Right ventricle myocardium inferior (tissue), 1 donor: ENCODE results near the gene BATF3. TPM values are rescaled to one million over a fixed set of nuclear protein-coding genes. Genes with fewer than 3 reads are reported as not detected.
"Not testable (repeated sequence)": the region's sequence is repeated elsewhere in the genome, so short reads cannot be mapped to it uniquely, and the experiment has no call there.

Experiments
- ATAC-seq: fragments of 200-7000 bp; cut with Tn5 transposase; one replicate; pipeline ENCODE4 v1.9.1; 2020; ENCODE audit warnings: mild to moderate bottlenecking, moderate library complexity
- DNase-seq: peaks from one replicate; pipeline ENCODE4 v3.0.0; 2021; ENCODE audit errors: missing footprints
- intact Hi-C: fragments of 100-400 bp; cut with DNase I; formaldehyde crosslinking; loops from one replicate; pipeline ENCODE4 v1.11.0; 2022
- total RNA-seq: library from RNA; stranded (reverse); fragmentation: NEBNext Ultra II Directional; extraction: Animal tissue kit (Norgen Biotek cat#: 25700); gene quantifications from one replicate; pipeline ENCODE4 v1.2.1, GENCODE V29; 2021
- donor health status: DM: no; HTN: yes; CAD: no; lungs with severe emphysema.

The BATF3 gene
- total RNA-seq, 1 donor from 2014 or later = 1.2 TPM

DNA sequence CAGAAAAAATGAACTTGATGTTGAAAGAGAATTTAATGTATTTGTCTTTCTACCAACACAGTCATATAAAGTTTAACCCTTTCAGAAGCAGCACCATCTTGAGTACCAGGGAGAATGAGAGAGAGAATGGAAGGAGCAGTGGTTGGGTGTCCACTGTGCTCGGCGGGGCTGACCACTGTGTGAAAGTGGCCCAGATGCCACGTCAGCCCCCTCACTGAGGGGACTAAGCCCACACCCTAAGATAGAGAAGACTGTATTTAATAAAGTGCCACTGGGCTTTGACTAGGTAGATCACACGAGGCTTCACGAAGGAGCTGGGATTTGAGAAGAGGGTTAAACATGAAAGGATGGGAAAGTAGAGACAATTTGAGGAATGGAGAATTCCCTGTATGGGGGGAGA is 31.2 kb downstream of the BATF3 start:
- ATAC-seq = no peak
- DNase-seq = no peak
- intact Hi-C loops = loop anchor here (5.0 kb wide), 3 partner anchors 61 to 114 kb away; partner anchors contain the start of gene ATF3

- peak; percentile 45 for ATAC-seq
- no peak for DNase-seq
- intact Hi-C loops = loop anchor here (5.0 kb wide), 3 partner anchors 60 to 115 kb away; partner anchors contain the start of gene ATF3
Observed at GRCh38 chr1:212667223-212668139, 32.2 kb downstream of the BATF3 start.

DNA sequence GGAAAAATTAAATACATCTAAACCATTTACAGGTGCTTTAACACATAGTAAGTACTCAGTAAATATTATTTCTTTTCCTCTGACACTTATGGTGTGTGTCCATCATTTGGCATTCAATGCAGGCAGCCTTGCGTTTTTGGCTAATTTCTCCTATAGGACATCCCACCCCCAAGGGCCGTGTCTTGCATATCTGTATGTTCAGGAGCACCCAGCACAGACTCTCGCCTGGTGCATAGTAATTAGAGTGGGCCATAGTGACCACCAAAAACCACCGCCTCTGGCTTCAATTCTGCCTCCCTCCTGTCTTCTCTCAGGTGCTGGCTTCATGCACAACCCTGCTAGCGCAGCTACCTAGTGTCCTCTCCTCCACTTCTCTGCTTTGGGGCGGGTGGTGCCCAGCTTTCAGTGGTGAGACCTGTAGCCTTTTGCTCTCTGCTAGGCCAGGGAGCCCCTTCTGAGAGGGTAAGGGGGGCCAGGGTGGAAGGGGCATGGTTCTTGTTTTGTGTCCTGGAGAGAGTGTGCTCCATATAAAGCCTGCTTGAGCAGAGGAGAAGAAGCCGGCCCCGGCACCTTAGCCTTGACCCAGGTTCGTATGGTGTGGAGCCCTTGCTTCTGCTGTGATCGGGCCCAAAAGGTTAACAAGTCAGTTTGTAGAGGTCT is 33.4 kb downstream of the BATF3 start:
- DNase-seq (no peak), ATAC-seq (no peak)
- intact Hi-C loops = loop anchor here (5.0 kb wide), 3 partner anchors 59 to 116 kb away; partner anchors contain the start of gene ATF3

DNA sequence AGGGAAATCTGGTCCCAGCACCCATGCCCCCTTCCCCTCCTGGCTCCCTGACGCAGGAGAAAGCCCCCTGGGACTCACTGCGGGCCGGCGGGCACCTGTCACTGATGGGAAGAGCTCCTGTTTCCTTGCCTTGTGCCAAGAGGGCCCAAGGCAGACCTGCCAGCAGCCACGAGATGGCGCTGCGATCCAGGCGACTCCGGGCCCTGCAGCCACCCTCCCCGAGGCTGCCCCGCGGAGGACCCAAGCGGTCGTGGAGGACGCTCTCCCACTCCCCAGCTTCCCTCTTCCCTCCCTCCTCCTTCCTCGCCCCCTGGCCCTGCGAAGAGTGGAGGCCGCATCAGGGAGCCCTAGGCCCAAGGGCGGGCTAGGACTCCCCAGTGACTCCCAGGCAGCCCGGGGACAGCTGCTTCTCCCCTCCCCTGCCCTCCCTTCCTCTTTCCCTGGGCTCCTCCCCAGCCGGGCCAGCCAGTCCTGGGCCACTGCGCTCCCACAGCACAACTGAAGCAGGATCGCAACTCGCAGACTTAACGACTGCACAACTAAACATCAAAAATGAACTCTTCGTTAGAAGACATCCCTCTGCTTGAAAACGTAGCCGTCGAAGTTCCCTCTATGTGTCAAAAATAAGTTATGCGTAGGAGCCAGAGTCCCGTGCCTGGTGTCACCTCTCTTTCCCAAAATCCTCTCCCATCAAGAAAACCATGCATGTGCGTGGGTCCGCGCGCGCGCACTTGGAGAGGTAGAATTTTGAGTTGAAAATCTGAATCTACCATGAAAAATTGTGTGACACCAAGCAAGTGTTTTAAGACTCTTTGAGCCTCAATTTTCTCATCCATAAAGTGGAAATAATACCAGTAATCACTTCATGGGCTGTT is 34.2 kb downstream of the BATF3 start:
- intact Hi-C loops = loop anchor here (2.0 to 5.0 kb wide), 4 partner anchors 58 to 329 kb away; partner anchors contain the start of gene ATF3
- peak; percentile 93 for DNase-seq
- ATAC-seq = peak; percentile 98

DNA sequence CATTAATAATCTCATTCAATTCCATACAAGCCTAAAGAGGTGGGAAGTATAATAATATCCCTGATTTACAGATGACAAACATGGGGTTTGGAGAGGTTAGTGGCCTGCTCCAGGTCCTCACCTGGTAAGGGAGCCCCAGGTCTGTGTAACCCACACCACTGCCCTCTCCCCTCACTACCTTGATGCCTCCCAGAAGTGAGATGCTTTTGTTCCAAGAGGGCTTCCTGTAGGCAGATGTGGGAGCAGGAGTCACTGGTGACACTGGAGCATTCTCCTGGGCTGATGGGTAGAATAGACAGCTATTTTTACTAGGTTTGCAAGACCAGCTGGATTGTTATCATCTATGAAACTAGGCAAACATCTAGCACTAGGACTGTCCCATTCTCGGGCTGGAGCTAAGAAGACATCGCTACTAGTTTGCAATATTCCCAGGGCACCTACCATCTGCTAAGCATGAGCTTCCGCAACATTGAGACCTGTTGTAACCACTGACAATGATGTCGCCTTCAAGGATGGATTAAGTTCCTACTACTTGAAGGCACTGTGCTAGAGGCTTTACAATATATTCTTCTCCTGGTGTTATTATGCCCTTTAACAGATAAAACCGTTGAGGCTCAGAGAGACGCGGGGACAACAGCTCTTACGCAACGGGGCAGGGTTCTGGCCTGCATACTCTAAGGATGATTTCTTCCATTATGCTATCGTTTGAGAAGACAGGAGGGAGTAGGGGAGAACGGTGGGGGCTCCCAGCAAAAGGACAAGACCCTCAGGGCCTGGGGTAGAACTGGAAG is 35.0 kb downstream of the BATF3 start:
- DNase-seq (no peak), ATAC-seq (no peak)
- intact Hi-C loops = loop anchor here (2.0 to 5.0 kb wide), 4 partner anchors 57 to 330 kb away; partner anchors contain the start of gene ATF3

DNA sequence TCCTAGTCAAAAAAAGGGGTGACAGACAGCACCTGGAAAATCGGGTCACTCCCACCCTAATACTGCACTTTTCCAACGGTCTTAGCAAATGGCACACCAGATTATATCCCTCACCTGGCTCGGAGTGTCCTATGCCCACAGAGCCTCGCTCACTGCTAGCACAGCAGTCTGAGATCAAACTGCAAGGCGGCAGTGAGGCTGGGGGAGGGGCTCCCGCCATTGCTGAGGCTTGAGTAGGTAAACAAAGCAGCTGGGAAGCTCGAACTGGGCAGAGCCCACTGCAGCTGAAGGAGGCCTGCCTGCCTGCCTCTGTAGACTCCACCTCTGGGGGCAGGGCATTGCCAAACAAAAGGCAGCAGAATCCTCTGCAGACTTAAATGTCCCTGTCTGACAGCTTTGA is 41.4 kb downstream of the BATF3 start:
- ATAC-seq, DNase-seq, intact Hi-C loops: not testable (repeated sequence)

DNA sequence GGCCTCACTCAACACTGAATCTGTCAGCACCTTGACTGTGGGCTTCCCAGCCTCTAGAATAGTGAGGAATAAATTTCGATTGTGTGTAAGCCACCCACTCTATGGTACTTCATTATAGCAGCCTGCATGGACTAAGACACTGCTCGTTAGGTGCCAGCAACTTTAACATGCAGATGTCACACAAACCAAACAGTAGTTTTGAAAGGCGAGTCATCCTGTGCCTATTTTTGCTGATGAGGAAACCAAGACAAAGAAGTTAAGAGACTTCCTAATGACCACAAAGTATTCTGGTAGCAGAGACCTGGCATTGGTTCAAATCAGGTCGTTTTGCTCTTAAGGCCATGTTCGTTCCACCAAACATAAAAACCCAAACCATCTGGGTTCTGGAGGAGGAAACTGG is 42.9 kb downstream of the BATF3 start:
- ATAC-seq (no peak), DNase-seq (no peak)
- intact Hi-C loops = no loop called here

DNA sequence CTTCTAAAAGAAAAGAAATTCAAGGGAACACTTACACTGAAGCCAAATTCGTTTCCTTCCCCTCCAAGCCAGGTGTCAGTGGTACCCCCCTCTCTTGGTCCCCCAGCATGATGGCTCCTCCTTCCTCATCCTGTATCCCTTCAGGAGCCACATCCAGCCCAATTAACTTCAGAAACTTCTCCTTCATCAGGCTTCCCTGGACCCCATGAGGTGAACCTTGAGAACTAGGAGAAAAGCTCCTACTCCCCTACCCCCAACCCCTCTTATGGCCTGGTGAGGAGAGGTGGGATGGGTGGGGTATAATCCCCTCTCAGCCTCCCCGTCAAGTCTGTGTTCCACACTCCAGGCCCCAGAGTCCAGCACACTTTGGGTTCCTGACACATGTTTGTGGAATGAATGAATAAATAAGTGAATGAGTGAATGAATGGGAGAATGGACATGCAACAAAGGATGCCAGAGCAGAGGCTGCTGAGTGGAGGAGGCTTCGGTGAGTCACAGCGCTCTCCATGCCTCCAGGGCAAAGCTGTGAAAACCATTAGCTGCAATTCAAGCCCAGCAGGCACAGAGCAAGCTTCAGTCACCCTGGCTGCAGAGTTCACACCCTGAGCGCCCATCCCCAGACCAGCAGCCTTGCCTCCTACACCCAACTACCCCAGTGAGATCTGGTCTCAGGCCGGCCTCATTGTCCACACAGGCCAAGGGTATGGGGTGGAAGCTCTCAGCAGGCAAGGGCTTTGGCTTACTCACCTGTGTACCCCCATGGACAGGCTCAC is 43.8 kb downstream of the BATF3 start:
- intact Hi-C loops = no loop called here
- ATAC-seq = no peak
- no peak for DNase-seq

DNA sequence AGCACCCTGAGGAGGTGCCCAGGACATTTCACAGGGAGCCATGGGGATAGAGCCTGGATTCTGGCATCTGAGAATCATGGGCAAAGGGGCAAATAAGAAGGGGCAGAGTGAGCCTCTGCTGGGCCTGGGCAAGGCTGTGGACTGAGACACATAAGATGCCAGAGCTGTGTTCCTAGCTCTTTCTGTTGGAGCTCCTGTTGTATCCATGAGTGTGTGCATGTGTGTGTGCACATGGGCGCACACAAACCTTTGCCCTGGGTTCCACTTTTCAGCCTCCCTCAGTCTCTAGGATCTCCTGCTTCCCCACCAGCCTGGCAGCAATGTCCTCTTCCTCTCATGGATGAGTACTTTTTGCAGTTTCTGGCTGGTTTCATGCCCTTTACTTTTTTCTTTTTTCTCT is 47.0 kb downstream of the BATF3 start:
- no peak for DNase-seq
- no peak for ATAC-seq
- intact Hi-C loops = no loop called here

DNA sequence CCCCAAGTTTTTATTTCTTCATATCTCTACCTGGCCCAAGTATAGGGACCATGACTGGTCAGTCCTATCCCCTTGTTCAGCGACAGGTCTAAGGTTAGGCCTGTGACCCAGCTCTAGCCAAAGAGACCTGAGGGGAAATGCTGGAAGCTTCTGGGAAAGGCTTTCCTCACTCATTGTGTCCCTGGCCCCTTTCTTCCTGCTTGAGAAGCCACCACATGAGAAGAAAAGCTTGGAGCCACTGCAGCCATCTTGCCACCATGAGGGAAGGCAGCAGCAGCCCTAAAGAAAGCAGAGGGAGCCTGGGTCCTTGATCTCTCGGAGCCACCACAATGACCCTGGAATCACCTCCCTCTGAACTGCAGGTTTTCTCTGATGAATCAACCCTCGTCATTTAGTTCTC is 47.7 kb downstream of the BATF3 start:
- DNase-seq = no peak
- intact Hi-C loops = no loop called here
- ATAC-seq = no peak

- intact Hi-C loops = no loop called here
- no peak for DNase-seq
- no peak for ATAC-seq
Observed at GRCh38 chr1:212651521-212651920, 48.1 kb downstream of the BATF3 start.

DNA sequence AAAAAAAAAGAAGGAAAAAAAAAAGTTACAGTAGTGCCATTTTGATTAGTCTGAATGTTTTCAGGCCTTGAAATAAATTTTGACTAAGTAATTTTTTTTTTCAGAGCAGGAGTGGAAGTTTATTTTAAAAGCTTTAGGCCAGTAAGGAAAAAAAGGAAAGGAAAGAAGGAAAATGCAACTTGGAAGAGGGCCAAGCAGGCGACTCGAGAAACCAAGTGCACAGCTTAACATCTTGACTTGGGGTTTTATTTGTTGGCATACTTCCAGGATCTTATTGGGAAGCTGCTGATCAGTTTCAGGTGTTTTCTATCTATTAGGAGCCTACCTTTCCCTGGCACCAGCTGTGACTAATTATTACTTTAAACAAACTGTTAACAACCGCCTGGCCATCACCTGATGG is 49.4 kb downstream of the BATF3 start:
- DNase-seq (no peak), ATAC-seq (no peak)
- intact Hi-C loops = no loop called here

DNA sequence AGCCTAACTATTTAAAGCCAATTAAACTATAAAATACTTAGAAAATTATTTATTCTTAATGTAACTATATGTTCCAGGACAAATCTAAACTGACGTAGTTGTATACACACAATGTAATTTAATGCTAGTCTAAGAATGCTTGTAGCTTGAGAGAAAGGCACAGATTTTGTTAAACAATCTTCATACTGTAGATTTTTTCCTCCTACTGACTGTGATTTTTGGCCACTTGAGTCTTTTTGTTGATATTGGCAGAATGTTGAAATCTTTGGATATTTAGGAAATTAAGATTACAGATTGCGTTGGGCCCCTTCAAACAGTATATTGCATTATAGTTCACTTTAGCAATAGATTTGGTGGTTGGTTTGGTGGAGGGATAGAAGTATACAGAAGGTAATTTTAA is 50.6 kb downstream of the BATF3 start:
- ATAC-seq (no peak), DNase-seq (no peak)
- intact Hi-C loops = no loop called here

GRCh38 chr1:212648431-212648830 is 51.2 kb downstream of the BATF3 start:
- DNase-seq = no peak
- no peak for ATAC-seq

GRCh38 chr1:212647004-212647403 is 52.6 kb downstream of the BATF3 start:
- ATAC-seq = no peak
- DNase-seq = no peak
- intact Hi-C loops = no loop called here

More at GRCh38 chr1:212648431-212648830, 51.2 kb downstream of the BATF3 start:
- intact Hi-C loops = no loop called here

DNA sequence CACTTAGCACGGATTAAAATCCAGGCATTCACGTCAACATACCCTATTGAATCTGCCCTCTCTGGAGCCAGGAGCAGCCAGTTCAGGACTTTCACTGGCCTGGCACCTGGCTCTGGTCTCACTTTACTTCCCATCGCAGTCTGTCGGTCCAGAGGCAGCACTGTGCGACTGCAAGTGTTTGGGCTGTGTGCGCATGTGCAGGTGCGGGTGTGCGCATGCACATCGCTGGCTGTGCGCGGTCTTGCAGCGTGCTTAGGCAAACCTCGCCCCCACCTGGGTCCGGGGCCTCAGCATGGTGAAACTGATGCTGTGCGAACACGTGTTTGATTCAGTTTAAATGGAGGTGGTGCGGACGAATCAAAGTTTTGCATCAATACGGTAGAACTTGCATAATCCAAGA is 53.1 kb downstream of the BATF3 start:
- DNase-seq (no peak), ATAC-seq (peak; percentile 14)
- intact Hi-C loops = no loop called here
